Neuronal stem cell (in vitro differentiated cells): Measurements from ENCODE around the gene MYCN.

ENCODE experiments used
- DNase-seq: peaks from one replicate; pipeline ENCODE4 v3.0.0-alpha.2; 2013; ENCODE audit warnings: low spot score
- H2AFZ ChIP-seq: one replicate; pipeline ENCODE4 v1.6.1; 2013; ENCODE audit warnings: mild to moderate bottlenecking, low read length, inconsistent platforms
- H2AK5ac ChIP-seq: 2 replicates; pipeline ENCODE4 v1.6.1; 2013; ENCODE audit warnings: low read depth, mild to moderate bottlenecking, inconsistent platforms, low read length, moderate library complexity, mixed read lengths
- H2BK120ac ChIP-seq: 2 replicates; pipeline ENCODE4 v1.6.1; 2013; ENCODE audit warnings: low read depth, mild to moderate bottlenecking, inconsistent platforms, low read length, moderate library complexity, mixed read lengths
- H2BK12ac ChIP-seq: one replicate; pipeline ENCODE4 v1.6.1; 2013; ENCODE audit warnings: low read length, inconsistent platforms
- H2BK15ac ChIP-seq: 2 replicates; pipeline ENCODE4 v1.6.1; 2013; ENCODE audit warnings: mild to moderate bottlenecking, low read length, inconsistent platforms, mixed read lengths
- H2BK5ac ChIP-seq: one replicate; pipeline ENCODE4 v1.6.1; 2013; ENCODE audit warnings: inconsistent platforms, mild to moderate bottlenecking, low read length, moderate library complexity
- H3K14ac ChIP-seq: one replicate; pipeline ENCODE4 v1.6.1; 2013; ENCODE audit warnings: low read length, inconsistent platforms
- H3K18ac ChIP-seq: 2 replicates; pipeline ENCODE4 v1.6.1; 2013; ENCODE audit warnings: low read length, inconsistent platforms
- H3K23ac ChIP-seq: 2 replicates; pipeline ENCODE4 v1.6.1; 2013; ENCODE audit warnings: low read depth, mild to moderate bottlenecking, mixed read lengths, low read length, inconsistent platforms; ENCODE audit not compliant: poor library complexity
- H3K27ac ChIP-seq: replicated peaks from 3 replicates; pipeline ENCODE4 v1.5.1; 2013; ENCODE audit warnings: low read length, inconsistent platforms
- H3K27me3 ChIP-seq, 3 experiments: 2 replicates each; pipeline ENCODE4 v1.6.1; 2013; ENCODE audit warnings: low read length in 3 of 3, mild to moderate bottlenecking in 2 of 3, inconsistent platforms in 1 of 3, low read depth in 1 of 3, mixed read lengths in 1 of 3, moderate library complexity in 1 of 3; ENCODE audit not compliant: control insufficient read depth in 3 of 3, insufficient read depth in 3 of 3
- H3K36me3 ChIP-seq, 2 donors: replicated peaks in 1 of 2; 2 replicates each; pipeline ENCODE4 v1.6.1; 2013; ENCODE audit warnings: low read length in 2 of 2; ENCODE audit not compliant: control insufficient read depth in 2 of 2, insufficient read depth in 2 of 2
- H3K4ac ChIP-seq: 2 replicates; pipeline ENCODE4 v1.6.1; 2013; ENCODE audit warnings: inconsistent platforms, mild to moderate bottlenecking, low read length, moderate library complexity
- H3K4me1 ChIP-seq, 2 donors: 1 replicate in 1 of 2; 2 replicates in 1 of 2; pipeline ENCODE4 v1.6.1; 2013; ENCODE audit warnings: low read length in 2 of 2, low read depth in 1 of 2; ENCODE audit not compliant: control insufficient read depth in 2 of 2, insufficient read depth in 1 of 2
- H3K4me2 ChIP-seq: one replicate; pipeline ENCODE4 v1.6.1; 2013; ENCODE audit warnings: mild to moderate bottlenecking, low read length, inconsistent platforms; ENCODE audit not compliant: insufficient read depth, poor library complexity, severe bottlenecking
- H3K4me3 ChIP-seq, 2 donors: 2 replicates each; pipeline ENCODE4 v1.5.1; 2013; ENCODE audit warnings: low read length in 2 of 2, mild to moderate bottlenecking in 2 of 2, inconsistent platforms in 1 of 2, moderate library complexity in 1 of 2
- H3K79me1 ChIP-seq: one replicate; pipeline ENCODE4 v1.6.1; 2013; ENCODE audit warnings: low read depth, mild to moderate bottlenecking, inconsistent platforms, low read length, moderate library complexity
- H3K9ac ChIP-seq: one replicate; pipeline ENCODE4 v1.6.1; 2013; ENCODE audit warnings: mild to moderate bottlenecking, low read depth, low read length, inconsistent platforms; ENCODE audit not compliant: poor library complexity
- H3K9me3 ChIP-seq, 2 donors: replicated peaks in 1 of 2; 2 replicates each; pipeline versions ENCODE3 to v1.6.1; 2013; ENCODE audit warnings: low read length in 2 of 2, mild to moderate bottlenecking in 2 of 2, inconsistent platforms in 1 of 2, low read depth in 1 of 2, mixed read lengths in 1 of 2, moderate library complexity in 1 of 2; ENCODE audit not compliant: control insufficient read depth in 2 of 2, insufficient read depth in 1 of 2
- H4K8ac ChIP-seq: one replicate; pipeline ENCODE4 v1.6.1; 2013; ENCODE audit warnings: low read depth, mild to moderate bottlenecking, inconsistent platforms, low read length, moderate library complexity
- H4K91ac ChIP-seq: one replicate; pipeline ENCODE4 v1.6.1; 2013; ENCODE audit warnings: low read length, low read depth, mild to moderate bottlenecking, inconsistent platforms; ENCODE audit not compliant: poor library complexity
- WGBS, 2 donors: extraction: QIAGEN DNeasy Blood & Tissue Kit; methylation state at CpG; one replicate each; pipeline ENCODE4 v1.1.7; 2013; ENCODE audit warnings: missing lambda C conversion rate in 2 of 2, mixed read lengths in 1 of 2; ENCODE audit not compliant: insufficient read length in 2 of 2, insufficient replicate concordance in 1 of 2; ENCODE audit errors: extremely low coverage in 2 of 2; 5-methylcytosine and 5-hydroxymethylcytosine counted together

The MYCN gene

DNA sequence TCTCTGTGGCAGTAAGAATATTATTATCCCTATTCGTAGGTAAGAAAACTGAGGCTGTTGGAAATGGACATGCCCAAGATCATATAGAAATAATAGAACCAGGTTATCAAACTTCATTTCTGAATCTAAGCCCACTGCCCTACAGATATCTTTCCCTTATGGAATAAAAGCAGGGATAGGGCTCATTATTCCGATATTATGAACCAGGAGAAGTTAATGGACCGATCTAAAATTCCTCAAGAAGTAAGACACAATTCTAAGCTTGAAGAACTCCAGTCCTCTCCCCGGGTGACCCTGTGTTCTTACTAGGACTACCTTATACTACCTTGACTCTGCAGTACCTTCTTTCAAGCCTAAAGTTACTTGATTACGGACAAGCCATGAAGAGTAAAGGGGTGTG is 8.4 kb upstream of the MYCN start:
- no peak overlapping the region for H3K9ac ChIP-seq
- H3K27ac ChIP-seq = no peak overlapping the region
- WGBS, 2 donors = no CpG with 5 or more reads among the region's 5 CpGs
- no peak overlapping the region for H3K23ac ChIP-seq
- no peak overlapping the region for H2BK12ac ChIP-seq
- H3K4me1 ChIP-seq = peaks cover 0 to 7% of the 10 kb centered on the region in 2 donors
- H2BK5ac ChIP-seq = no peak overlapping the region
- no peak overlapping the region for H3K14ac ChIP-seq
- no peak overlapping the region for H2AK5ac ChIP-seq
- no peak for DNase-seq
- H3K36me3 ChIP-seq = no peaks in the 10 kb centered on the region
- H3K4me2 ChIP-seq = no peak overlapping the region
- peaks cover 3 to 4% of the 10 kb centered on the region in 2 donors for H3K9me3 ChIP-seq
- no peak overlapping the region for H4K8ac ChIP-seq
- H2AFZ ChIP-seq = no peak overlapping the region
- no peak overlapping the region for H2BK15ac ChIP-seq
- no peak overlapping the region for H3K4ac ChIP-seq
- no peak overlapping the region for H3K18ac ChIP-seq
- H2BK120ac ChIP-seq = no peak overlapping the region
- H4K91ac ChIP-seq = no peak overlapping the region
- no peaks in the 10 kb centered on the region for H3K79me1 ChIP-seq
- H3K4me3 ChIP-seq = no peak overlapping the region
- peaks cover 0 to 10% (median 0%) of the 10 kb centered on the region in 3 experiments for H3K27me3 ChIP-seq

DNA sequence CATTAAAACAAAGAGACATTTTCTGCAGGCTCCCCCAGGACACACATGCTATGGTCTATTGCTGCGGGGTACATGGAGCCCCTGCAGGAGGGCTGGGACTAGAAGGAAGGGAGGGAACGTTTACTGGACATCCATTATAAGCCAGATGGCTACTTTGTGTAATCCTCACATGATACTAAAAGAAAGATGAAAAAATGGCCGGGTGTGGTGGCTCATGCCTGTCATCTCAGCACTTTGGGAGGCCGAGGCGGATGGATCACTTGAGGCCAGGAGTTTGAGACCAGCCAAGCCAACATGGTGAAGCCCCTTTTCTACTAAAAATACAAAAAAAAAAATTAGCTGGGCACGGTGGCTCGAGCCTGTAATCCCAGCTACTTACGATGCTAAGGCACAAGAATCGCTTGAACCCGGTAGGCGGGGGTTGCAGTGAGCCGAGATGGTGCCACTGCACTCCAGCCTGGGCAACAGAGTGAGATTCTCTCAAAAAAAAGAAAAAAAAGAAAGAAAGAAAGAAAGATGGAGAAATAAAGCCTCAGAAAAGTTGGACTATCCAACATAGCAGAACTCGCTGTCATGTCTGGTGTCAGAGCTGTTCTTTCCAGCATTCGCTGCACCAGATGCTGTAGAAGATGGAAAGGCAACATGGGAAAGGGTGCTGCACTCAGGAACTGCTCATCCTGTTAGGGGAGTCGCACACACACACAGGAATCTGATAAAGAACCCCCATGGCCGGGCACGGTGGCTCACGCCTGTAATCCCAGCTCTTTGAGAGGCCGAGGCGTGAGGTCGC is 7.8 kb upstream of the MYCN start:
- Histone ChIP-seq H3K9me3 (peaks cover 3 to 4% of the 10 kb centered on the region in 2 donors), H3K4me2 (no peak overlapping the region), H3K4ac (no peak overlapping the region), H2BK15ac (no peak overlapping the region), H3K79me1 (no peaks in the 10 kb centered on the region), H2AK5ac (no peak overlapping the region), H3K9ac (no peak overlapping the region), H2BK5ac (no peak overlapping the region), H3K18ac (peak overlapping the region; percentile 7), H3K4me3 (no peak overlapping the region), H4K8ac (no peak overlapping the region), H2AFZ (no peak overlapping the region), H3K4me1 (peaks cover 0 to 3% of the 10 kb centered on the region in 2 donors), H3K14ac (no peak overlapping the region), H2BK120ac (no peak overlapping the region), H3K27ac (no peak overlapping the region), H3K36me3 (no peaks in the 10 kb centered on the region), H3K27me3 (peaks cover 0 to 6% (median 0%) of the 10 kb centered on the region in 3 experiments), H4K91ac (no peak overlapping the region), H2BK12ac (no peak overlapping the region), H3K23ac (no peak overlapping the region)
- DNase-seq = no peak
- WGBS, 2 donors = no CpG with 5 or more reads among the region's 21 CpGs

DNA sequence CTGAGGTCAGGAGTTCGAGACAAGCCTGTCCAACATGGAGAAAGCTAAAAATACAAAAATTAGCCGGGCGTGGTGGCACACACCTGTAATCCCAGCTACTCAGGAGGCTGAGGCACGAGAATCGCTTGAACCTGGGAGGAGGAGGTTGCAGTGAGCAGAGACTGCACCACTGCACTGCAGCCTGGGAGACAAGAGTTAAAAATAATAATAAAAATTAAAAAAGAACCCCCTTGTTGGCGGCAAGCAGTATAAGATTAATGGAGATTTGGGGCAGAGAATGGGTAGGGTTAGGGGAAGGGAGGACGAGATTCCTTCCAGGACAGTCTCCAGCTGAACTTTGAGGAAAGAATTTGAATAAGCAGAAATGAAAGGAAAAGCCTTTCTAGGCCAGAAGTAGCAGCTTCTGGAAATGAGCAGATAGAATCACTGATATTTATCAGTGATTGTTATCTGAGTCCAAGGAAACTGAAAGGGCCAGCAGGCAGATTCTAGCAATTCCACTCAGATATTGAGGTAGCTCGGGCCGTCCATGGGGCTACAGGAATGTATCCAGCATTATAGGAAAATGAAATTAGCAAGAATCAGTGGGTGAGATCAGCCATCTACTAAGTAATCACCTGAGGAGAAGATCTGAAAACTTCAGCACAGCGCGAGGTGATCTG is 7.0 kb upstream of the MYCN start:
- H3K4me2 ChIP-seq = no peak overlapping the region
- no peak overlapping the region for H2AK5ac ChIP-seq
- no CpG with 5 or more reads among the region's 11 CpGs for WGBS, 2 donors

DNA sequence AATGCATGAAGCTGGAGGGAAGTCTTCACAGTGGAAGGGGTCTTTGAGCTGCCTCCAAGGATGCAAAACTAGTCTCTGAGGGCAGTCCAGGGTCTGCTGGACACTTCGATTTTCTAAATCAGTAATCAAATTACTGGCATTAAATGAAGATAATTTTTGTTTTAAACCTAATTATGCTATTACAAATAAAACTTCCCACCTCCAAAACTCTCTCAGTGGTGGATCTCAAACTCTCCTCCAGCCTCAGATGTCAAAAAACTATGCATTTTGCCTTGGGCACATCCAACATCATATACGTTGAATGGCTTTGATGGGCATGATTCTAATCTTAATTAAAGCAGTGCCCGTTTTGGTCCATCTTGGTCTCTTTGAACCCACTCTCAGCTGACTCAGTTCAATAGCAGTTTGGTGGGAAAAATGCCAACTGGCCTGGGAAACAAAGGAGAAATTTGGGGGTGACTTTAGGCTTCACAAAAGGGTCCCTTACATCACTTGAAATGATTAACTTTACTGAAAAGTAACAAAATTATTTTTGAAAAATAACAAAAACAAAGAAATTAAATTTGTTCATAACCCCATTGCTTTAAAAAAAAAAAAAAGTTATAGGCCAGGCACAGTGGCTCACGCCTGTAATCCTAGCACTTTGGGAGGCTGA is 5.9 kb upstream of the MYCN start:
- Histone ChIP-seq H2BK120ac (no peak overlapping the region), H3K4me2 (no peak overlapping the region), H2BK15ac (no peak overlapping the region), H4K8ac (no peak overlapping the region), H4K91ac (no peak overlapping the region), H3K4me1 (peaks cover 13% of the 10 kb centered on the region in 2 donors), H3K36me3 (no peaks in the 10 kb centered on the region), H3K14ac (no peak overlapping the region), H2AFZ (no peak overlapping the region), H3K27ac (no peak overlapping the region), H3K27me3 (peaks cover 0 to 6% (median 0%) of the 10 kb centered on the region in 3 experiments), H3K4ac (no peak overlapping the region), H2BK5ac (no peak overlapping the region), H2BK12ac (no peak overlapping the region), H2AK5ac (no peak overlapping the region), H3K9me3 (peaks cover 0 to 4% of the 10 kb centered on the region in 2 donors), H3K9ac (no peak overlapping the region), H3K79me1 (no peaks in the 10 kb centered on the region), H3K4me3 (no peak overlapping the region), H3K23ac (no peak overlapping the region), H3K18ac (no peak overlapping the region)
- no peak for DNase-seq
- WGBS, 2 donors = no CpG with 5 or more reads among the region's 4 CpGs

More for the DNA sequence above, 7.0 kb upstream of the MYCN start:
- Histone ChIP-seq H4K91ac (no peak overlapping the region), H3K27ac (no peak overlapping the region), H2BK5ac (no peak overlapping the region), H3K23ac (no peak overlapping the region), H3K27me3 (peaks cover 0 to 6% (median 0%) of the 10 kb centered on the region in 3 experiments), H3K4me1 (peaks cover 2% of the 10 kb centered on the region in 2 donors), H3K36me3 (no peaks in the 10 kb centered on the region), H3K9ac (no peak overlapping the region), H2BK15ac (no peak overlapping the region), H3K4me3 (no peak overlapping the region), H3K79me1 (no peaks in the 10 kb centered on the region), H2BK12ac (no peak overlapping the region), H3K9me3 (peaks cover 3 to 4% of the 10 kb centered on the region in 2 donors), H2BK120ac (no peak overlapping the region), H3K18ac (no peak overlapping the region), H3K4ac (no peak overlapping the region), H3K14ac (no peak overlapping the region), H4K8ac (no peak overlapping the region), H2AFZ (no peak overlapping the region)
- no peak for DNase-seq
